Left cardiac atrium (tissue), 4 donors: ENCODE measurements around the gene ARHGEF11. TPM values are rescaled to one million over a fixed set of nuclear protein-coding genes. Genes with fewer than 3 reads are reported as not detected.
"Not testable (repeated sequence)": the region's sequence is repeated elsewhere in the genome, so short reads cannot be mapped to it uniquely, and the experiment has no call there.

Experiments used
- ATAC-seq, 2 donors: fragments of 200-7000 bp; cut with Tn5 transposase; one replicate each; pipeline ENCODE4 v1.9.1; 2020; ENCODE audit warnings: mild to moderate bottlenecking in 2 of 2, moderate library complexity in 2 of 2
- DNase-seq: peaks from one replicate; pipeline ENCODE4 v3.0.0-alpha.2; 2020
- intact Hi-C, 2 donors: fragments of 100-400 bp; cut with DNase I; formaldehyde crosslinking; loops; one replicate each; pipeline versions ENCODE4 v1.14.1 to v1.15.1; 2022 to 2023
- total RNA-seq, 2 donors: library from RNA; stranded (reverse); fragmentation: NEBNext Ultra II Directional; extraction: Animal tissue kit (Norgen Biotek cat#: 25700); gene quantifications; one replicate each; pipeline ENCODE4 v1.2.1, GENCODE V29; 2021
- donor health status: DM: no; HTN: yes; CAD: no.
- donor health status: DM: no; HTN: yes; CAD: no; lungs with severe emphysema.
- donor health status: DM: yes; HTN: yes; CAD: no.
- donor health status: Dilated cardiomyopathy.

The ARHGEF11 gene
- total RNA-seq, 2 donors from 2014 or later = 25.4 to 27.0 TPM

DNA sequence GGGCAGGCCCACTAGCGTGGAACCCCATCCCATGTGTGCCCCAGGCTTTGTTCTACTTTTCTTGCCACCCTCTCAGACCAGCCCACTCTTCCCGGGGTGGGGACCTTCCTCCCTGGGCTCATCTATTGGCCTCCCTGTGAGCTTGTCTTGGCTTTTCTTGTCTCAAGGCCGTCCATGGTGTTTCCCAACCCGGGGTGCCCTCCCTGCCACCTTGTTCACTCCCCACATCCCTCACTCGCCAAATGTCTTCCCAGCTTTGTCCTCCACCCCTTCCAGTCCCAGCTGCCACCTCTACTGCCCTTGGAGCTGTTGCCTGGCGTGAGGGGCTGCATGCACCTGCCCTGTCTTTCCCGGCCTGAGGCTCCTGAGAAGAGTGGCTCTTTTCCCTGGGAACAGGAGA, 106.7 kb downstream of the ARHGEF11 start:
- no peak for ATAC-seq
- DNase-seq = no peak
- intact Hi-C loops = no loop called here

DNA sequence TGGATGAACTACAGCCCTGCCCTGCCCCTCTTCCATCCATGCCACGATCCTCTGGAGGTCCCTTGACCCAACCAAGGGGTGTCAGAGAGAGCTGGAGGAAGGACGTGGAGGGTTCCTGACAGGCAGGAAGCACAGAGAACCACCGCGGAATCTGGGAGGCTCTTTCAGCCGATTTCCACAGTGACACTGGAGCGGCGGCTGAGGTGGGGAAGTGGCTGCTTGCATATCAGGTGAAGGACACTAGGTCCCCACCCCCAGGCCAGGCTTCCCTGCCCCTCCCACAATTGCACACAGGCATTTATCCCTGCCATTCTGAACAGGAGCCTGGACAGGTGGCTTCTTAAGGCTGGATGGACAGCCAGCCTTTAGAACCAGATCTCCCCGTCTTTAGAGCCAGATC, 107.7 kb downstream of the ARHGEF11 start:
- intact Hi-C loops = no loop called here
- ATAC-seq (no peak), DNase-seq (no peak)

DNA sequence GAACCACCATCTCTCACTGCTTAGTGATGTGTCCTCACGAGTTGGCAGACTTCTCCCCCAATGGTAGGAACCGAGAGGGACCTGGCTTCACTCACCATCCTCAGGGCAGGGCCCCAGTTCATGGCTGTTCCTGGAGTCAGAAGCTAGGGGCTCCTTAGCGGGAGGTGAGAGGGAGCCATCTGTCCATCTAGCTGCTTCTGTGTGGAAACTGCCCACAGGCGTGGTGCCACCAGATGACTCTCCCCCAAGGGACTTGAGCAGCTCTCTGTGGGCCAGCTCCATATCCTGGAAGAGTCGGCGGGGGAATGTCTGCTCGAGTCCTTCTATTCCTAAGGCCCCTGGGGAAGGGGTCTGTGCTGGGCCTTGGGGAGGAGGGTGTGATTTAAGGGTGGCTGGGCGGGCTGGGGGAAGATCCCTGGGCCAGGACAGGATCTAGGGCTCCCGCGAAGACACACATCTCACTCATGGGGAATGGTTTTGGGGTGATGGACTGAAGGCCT, 108.8 kb downstream of the ARHGEF11 start:
- ATAC-seq = no peak
- DNase-seq = no peak
- intact Hi-C loops = no loop called here

DNA sequence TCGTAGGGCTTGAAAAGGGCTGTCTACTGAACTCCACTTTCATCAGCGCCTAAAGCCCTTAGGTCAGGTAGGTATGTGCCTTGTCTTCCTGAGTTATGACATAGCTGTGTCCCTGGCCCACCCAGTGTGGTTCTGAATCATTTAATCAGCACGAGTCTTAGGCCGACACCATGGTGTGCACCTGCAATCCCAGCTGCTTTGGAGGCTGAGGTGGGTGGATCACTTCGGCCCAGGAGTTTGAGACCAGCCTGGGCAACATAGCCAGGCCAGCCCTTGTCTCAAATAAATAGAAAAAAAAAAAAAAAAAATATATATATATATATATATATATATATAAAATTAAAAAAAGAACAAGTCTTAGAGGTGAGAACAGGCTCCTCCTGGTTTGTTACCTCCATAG, 109.4 kb downstream of the ARHGEF11 start:
- intact Hi-C loops = no loop called here
- DNase-seq (no peak), ATAC-seq (no peak)

DNA sequence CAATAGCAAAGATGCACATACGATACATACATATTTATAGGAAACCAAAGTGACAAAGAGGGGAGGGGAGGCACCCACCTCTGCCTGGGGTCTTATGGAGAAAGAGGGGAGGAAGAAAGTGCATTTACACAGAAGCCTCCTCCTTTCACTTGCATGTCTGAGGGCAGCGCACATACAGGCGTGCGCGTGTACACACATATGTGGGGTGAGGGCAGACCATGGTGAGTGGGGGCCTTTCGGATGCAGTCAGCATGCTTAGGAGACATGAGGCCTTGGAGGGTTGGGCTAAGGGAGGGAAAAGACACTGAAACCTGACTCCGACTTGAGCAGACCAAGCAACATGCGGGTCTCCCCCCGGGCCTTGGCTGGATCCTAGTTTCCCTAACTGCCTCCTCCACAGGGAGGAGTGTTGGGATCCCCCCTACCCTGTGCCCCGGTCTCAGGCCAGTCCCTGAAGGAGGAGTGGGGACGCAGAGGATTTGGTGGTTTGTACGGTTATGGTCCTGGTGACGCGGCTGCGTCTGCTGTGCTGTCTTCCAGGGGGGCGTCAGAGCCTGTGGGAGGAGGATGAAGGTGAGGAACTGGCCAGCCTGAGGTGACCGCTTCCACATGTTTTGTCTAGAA, 109.9 kb downstream of the ARHGEF11 start:
- DNase-seq (no peak), ATAC-seq (no peak)
- intact Hi-C loops = no loop called here

DNA sequence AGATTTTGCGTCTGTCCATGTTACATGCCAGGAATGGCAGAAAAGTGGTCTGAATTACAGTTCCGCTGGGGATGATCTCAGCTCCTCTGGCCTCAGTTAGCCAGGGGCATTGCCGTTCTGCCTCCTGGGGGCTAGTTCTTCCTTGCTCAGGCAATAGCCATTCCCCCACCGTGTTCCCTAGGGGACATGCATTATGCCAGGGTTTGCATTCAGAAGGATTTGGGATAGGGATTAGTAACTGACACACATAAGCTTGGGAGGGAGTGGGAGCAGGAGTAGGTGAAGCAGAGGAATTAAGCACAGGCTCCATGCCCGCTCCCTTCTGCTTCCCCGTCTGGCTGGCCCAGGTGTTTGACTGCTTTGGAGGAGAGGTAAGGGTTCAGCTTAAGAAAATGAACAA, 112.4 kb downstream of the ARHGEF11 start:
- DNase-seq = no peak
- ATAC-seq = no peak
- intact Hi-C loops = no loop called here

DNA sequence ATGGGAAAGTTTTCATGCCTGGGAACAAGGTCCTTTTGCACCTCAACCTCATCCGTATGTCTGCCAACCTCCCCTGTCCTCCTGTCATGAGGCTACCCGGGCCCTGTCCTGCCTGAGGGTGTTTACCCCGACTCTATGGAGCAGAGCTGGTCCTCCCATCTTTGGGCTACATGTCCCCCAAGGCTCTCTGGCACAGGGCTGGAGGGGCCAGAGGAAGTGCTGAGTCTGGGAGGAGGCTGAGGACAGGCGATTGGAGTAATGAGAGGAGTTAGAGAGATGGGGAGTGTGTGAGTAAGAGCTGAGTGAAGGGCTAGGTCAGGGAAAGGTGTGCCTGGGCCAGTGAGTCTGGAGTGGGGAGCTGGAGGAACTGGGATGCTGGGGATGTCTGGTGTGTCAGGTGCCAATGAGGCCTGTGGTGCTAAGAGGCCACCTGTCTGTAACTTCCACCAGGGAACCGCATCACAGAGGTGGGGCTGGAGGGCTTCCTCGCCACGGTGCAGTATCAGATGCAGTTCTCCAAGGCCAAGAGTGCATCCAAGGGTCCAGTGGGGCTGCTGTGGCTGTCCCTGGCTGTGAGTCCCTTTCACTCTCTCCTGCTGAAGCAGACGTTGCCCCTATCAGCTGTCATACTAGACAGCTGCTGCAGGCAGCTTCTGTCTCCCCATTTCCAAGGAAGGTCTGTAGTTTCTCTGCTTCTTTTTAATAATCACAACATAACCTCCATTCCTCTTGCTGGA, 113.4 kb downstream of the ARHGEF11 start:
- intact Hi-C loops = no loop called here
- DNase-seq = no peak

DNA sequence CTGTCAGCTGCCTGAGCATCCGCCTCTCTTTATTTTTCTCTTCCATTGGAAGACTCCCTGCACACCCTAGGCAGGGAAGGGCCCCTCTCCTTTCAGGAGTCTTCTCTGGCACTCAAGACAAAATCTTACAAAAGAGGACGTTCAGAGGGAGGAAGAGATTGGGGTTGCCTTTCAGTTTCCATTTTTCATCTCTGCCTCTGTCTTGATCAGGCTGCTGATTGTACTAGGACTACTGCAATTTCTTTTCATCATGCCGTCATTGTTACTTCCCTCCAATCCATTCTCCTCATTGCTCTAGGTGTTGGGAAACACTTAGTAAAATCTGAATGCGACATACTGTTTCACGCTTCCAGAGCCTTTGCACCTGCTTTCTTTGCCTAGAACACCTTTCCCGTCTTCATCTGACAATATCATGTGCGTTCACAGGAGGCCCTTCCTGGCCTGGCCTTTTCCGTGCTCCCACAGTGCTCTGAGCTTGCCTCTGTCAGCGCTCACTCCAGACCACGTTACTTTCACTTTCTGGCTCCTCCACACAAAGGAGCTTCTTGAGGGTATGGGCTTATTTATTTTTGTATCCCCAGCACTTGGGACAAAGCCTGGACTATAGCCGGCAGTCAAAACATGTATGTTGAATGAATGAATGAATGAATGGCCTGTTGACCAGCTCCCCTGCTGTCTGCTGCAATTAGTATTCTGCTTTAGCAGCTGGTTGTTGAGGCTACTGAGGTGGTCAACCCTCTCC, 114.2 kb downstream of the ARHGEF11 start:
- intact Hi-C loops = no loop called here
- peak in 1 of 2 donors; percentile 9 for ATAC-seq
- DNase-seq = no peak

More for the DNA sequence above, 113.4 kb downstream of the ARHGEF11 start:
- ATAC-seq = peak in 1 of 2 donors; percentile 3

DNA sequence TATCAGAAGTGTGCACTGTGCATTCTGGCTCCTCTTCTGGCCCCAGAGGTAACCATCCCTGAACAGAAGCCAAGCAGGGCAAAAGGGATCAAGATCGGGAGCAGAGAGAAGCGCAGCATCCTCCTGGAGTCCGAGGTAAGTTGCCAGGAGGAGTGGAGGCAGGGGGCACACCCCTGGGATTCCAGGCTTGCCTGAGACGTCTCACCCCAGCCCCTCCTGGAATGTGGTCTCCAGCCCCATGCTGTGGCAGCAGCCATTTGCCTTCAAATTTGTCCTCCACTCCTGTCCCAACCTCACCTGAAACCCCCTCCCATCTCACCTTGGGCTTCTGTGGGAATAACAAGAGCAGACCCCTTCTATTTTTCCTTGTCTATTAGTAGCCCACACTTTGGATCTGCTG, 115.1 kb downstream of the ARHGEF11 start:
- DNase-seq (peak; percentile 12), ATAC-seq (no peak)
- intact Hi-C loops = no loop called here

DNA sequence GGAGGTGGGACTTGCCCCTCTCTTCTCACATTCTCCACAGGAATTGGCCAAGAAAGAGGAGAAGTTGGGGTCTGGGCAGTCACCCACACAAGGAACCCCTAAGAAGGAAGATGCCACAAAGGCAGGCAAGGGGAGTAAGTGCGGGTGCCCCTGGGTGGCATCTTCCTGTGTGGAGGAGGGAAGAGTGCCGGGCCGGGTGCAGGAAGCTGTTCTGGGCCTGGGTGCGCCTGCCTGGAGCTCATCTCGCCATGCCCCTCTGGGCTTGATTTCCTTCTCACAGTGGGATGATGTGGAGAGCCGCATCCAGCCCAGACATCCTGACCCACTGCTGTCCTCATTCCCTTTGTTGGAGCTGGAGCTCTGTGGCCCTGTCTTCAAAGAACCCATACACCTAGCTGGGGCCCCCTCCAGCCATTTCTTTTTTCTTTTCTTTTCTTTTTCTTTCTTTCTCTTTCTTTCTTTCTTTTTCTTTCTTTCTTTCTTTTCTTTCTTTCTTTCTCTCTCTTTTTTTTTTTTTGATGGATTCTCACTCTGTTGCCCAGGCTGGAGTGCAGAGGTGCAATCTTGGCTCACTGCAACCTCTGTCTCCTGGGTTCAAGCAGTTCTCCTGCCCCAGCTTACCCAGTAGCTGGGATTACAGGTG, 115.8 kb downstream of the ARHGEF11 start:
- no peak for DNase-seq
- intact Hi-C loops = loop anchor here in 1 of 2 donors (5.0 kb wide), 1 partner anchor 37 kb away; the partner anchor contains the start of gene PEAR1
- ATAC-seq = no peak

DNA sequence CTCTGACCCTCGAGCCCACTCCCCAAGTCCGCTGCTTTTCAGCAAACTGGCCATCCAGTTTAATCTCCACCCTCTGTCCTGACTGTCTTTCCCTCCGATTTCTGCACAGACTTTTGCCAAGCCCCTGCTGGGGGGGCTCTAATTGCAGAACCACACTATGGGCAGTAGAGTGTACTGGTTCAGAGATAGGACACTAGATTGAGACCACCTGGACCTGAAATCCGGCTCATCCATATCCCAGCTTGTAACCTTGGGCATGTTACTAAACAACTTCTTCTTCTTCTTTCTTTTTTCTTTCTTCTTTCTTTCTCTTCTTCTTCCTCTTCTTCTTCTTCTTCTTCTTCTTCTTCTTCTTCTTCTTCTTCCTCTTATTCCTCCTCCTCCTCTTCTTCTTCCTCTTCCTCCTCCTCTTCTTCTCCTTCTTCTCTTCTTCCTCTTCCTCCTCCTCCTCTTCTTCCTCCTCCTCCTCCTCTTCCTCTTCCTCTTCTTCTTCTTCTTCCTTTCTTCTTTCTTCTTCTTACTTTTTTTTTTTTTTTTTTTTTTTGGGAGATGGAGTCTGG, 117.4 kb downstream of the ARHGEF11 start:
- intact Hi-C loops = loop anchor here in 1 of 2 donors (5.0 kb wide), 1 partner anchor 36 kb away; the partner anchor contains the start of gene PEAR1
- ATAC-seq = no peak
- DNase-seq = no peak

DNA sequence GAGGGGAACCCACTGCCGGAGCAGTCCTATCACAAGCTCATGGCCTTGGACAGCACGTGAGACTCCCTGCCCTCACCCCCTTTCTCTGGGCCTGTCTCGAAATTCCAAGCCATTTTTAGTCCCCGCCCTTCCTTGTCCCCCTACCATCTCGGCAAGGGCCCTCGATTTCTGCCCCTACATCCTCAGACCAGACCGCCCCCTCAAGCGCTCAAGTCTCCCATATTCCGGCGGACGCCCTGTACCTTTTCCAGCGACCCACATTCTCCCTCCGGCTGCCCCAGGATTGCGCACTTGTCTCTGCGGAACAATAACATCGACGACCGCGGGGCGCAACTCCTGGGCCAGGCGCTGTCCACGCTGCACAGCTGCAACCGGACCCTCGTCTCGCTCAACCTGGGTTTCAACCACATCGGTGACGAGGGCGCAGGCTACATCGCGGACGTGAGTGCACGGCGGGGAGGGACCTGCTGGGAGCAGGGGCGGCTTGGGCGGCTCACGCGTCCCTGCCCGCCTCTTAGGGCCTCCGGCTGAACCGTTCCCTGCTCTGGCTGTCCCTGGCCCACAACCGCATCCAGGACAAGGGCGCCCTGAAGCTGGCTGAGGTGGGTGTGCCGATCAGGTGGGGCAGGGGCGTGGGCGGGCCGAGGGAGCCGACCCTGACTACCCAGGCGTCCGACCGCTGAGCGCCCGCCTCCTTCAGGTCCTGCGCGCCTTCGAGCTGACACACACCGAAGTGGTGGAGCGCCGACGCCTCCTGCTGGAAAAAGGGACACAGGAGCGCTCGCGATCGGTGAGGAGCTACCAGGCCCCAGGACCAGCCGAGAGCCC, 118.1 kb downstream of the ARHGEF11 start:
- intact Hi-C loops = loop anchor here in 1 of 2 donors (5.0 kb wide), 1 partner anchor 35 kb away; the partner anchor contains the start of gene PEAR1
- ATAC-seq (peak; percentile 67 to 71), DNase-seq (peak; percentile 80)

DNA sequence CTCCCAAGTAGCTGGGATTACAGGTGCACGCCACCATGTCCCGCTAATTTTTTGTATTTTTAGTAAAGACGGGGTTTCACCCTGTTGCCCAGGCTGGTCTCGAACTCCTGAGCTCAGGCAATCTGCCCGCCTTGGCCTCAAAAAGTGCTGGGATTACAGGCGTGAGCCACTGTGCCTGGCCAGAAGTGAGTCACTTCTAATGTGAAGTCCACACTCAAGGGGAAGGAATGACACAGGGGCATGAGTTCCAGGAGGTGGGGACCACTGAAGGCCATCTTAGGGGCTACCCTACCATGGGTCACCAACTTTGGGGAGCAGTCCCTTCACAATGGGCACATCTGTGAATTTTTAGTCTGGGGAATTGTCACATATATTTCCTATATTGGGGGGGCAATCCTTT, 118.8 kb downstream of the ARHGEF11 start:
- not testable (repeated sequence) for DNase-seq, ATAC-seq
- intact Hi-C loops = loop anchor here in 1 of 2 donors (5.0 kb wide), 1 partner anchor 34 kb away; the partner anchor contains the start of gene PEAR1

DNA sequence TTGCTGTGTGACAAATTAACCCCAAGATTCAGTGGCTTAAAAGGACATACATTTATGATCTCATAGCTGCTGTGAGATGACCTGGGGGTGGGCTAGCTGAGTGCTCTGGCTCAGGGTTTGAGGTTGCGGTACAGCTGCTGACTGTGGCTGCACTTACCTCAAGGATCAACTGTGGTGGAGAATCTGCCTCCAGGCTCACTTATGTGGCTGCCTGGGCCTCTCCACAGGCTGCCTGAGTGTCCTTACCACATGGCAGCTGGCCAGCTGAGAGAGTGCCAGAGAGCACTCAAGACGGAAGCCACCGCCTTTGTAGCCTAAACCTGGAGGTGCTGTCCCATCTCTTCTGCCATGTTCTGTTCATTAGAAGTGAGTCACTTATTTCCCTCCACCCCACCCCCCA, 119.4 kb downstream of the ARHGEF11 start:
- DNase-seq = peak; percentile 65
- peak in 1 of 2 donors; percentile 25 for ATAC-seq
- intact Hi-C loops = loop anchor here in 1 of 2 donors (5.0 kb wide), 1 partner anchor 34 kb away; the partner anchor contains the start of gene PEAR1

DNA sequence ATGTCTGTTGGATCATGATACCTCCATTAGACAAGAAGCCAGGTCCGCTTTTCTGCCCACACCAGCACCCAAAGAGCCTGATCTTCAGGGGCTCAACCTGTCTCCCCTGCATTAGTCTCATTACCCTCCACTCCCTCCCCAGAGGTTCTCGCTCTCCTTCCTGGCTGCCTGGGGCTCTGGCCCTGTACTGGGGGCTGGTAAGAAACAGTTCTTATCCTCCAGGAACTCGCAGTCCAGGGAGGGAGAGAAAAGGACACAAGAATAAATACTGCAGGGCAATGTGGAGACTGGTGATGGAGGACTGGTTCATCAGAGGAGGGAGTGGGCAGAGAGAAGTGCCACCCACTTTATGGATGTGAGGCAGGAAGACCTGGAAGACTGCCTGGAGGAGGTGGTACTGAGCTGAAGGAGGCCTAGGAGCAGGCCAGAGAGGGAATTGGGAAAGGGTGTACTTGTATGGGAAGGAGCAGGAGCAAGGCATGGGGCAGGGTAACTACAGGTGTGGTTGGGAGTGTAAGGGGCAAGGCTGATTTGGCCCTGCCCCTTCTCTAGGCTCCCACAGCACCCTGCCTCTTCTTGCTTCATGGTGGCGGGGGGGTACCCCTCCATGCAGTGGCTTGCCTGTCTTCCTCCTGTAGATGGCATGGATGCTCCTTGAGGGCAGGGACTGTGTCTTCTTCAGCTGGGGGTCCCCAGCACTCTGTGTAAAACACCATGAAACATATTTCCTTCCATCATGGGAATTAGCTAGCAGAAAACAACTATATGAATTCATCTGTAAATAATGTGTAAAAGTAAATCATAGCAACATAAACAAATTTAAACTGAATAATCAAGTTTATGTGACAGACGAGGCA, 120.2 kb downstream of the ARHGEF11 start:
- intact Hi-C loops = loop anchor here in 1 of 2 donors (5.0 kb wide), 1 partner anchor 33 kb away; the partner anchor contains the start of gene PEAR1
- no peak for DNase-seq
- ATAC-seq = no peak

DNA sequence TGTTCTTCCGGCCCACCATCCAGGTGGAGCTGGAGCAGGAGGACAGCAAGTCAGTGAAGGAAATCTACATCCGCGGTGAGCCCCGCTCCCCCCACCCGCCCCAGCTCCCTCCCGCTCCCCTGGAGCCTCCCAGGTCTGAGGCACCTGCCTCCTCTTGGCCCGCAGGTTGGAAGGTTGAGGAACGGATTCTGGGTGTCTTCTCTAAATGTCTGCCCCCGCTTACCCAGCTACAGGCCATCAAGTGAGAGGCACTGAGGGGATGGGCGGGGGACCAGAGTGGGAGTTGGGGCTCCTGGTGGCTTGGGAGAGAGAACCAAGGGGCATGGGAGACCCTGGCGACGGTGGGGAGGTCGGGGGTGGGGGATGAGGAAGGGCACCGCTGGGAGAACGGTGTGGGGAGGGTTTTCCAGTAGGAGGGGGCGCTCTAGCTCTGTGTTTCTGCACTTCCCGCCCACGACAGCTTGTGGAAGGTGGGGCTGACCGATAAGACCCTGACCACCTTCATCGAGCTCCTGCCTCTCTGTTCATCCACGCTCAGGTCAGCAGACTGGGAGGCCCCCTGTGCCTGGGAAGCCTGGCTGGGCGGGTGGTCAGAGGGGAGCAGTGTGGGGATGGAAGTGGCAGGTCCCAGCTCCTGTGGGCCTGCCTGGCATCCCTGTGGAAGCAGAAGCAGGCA, 120.9 kb downstream of the ARHGEF11 start:
- DNase-seq (no peak), ATAC-seq (no peak)
- intact Hi-C loops = loop anchor here in 1 of 2 donors (5.0 kb wide), 1 partner anchor 32 kb away; the partner anchor contains the start of gene PEAR1
